IPS DF 19.7 (cell line): ENCODE data around the gene TCF15.
"Not testable (repeated sequence)": the region's sequence is repeated elsewhere in the genome, so short reads cannot be mapped to it uniquely, and the experiment has no call there.

Source experiments
- DNase-seq: peaks from one replicate; pipeline ENCODE4 v3.0.0-alpha.2; 2013; ENCODE audit warnings: low read depth, low spot score

The TCF15 gene

GRCh38 chr20:642398-643174, 32.5 kb upstream of the TCF15 start:
- no peak for DNase-seq

GRCh38 chr20:642013-642397, 31.9 kb upstream of the TCF15 start:
- not testable (repeated sequence) for DNase-seq

DNA sequence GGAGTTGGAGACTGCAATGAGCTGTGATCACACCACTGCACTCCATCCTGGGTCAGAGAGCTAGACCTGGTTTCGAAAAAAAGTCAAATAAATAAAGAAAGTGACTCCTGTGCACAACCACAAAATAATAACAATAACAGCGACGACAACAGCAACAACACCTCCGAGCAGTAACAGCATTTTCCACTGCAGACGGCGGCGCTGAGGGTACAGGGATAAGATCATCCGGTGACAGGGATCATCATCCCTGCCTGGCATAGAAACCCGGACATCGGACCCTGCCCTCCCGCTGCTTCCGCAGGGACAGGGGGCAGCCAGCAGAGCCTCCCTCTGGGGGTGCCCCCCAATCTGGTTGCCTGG, 31.4 kb upstream of the TCF15 start:
- DNase-seq: no peak

- DNase-seq: no peak
Observed at GRCh38 chr20:640674-641515, 30.8 kb upstream of the TCF15 start.

GRCh38 chr20:638579-638978, 28.5 kb upstream of the TCF15 start:
- no peak for DNase-seq

- no peak for DNase-seq
Observed at GRCh38 chr20:637559-637958, 27.4 kb upstream of the TCF15 start.

DNA sequence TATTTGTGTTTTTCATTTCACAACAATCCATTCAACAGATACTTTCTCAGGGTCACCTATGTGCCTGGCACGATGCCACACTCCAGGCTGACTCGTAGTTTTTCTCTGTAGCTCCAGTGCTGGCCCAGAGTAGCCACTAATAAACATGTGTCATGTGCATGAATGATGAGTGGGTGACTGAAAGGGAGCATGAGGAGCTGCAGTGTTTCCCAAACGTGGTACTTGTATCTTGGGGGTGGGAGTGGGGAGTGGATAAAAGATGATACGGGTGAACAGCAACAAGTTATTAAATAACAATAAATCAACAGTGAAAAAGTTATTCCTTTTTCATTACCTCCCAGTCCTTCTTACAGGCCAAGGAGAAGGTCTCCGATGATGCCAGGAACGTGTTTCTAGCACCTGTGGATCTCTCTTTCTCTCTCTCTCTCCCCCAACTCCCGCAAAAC, 25.8 kb upstream of the TCF15 start:
- DNase-seq: no peak

DNA sequence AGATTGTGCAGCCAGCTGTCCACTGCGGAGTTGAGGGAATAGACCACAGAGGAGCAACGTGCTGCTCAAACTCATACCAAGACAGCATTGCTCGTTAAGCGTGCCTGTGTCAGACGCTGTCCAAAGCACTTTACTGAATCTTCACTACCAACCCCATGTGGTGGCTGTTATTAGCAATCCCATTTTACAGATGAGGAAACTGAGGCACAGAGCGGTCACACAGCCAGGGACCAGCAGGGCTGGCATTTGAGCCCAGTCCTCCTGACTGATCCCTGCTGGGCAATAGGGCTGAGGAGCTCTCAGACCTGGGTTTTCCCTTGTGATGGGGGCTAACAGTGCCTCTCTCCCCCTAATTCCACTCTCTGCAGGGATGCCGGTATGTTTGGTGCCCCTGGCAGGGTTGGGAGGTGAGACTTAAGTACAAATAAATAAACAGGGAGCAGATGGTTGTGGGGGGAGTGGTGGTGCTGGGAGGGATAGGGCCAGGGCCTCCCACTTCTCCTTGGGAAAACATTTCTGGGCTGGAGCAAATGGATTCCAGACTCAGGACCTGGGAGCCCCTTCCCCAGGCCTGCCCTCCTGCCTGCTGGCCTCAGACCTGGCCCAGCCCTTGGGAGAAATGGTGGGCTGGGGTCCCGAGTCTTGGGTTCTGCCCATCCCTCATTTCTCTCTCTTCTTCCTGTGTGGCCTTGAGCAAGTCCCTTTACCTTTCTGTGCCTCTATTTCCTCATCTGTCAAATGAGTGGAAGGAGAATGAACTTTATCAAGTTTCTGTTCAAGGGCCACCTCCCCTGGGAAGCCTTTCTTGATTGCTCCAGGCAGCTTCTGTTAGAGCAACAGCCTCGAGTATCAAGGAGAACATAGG, 25.2 kb upstream of the TCF15 start:
- DNase-seq: no peak

GRCh38 chr20:634148-634925, 24.2 kb upstream of the TCF15 start:
- no peak for DNase-seq

- DNase-seq: no peak
Observed at GRCh38 chr20:631101-631500, 21.0 kb upstream of the TCF15 start.

GRCh38 chr20:626579-626978, 16.5 kb upstream of the TCF15 start:
- DNase-seq: no peak

DNA sequence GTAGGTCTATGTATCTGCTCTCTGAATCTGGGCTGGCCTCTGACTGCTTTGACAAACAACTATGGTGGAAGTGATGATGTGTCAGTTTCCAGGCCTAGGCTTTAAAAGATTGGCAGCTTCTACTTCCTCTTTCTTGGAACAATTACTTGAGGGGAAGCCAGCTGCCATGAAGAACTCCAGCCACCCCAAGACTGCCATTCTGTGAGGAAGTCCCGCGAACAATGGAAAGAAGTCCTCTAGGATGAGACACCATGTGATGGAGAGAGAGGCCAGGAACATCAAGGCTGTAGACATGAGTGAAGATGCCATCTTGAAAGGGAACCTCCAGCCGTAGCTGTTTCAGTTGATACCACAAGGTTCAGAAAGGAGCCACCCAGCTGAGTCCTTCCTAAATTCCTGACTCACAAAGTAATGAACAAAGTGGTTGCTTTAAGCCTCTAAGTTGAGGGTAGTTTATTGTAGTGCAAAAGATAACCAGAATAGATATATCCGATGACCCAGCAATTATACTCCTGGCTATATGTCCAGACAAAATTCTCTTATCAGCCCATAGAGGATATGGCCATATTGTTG, 15.3 kb upstream of the TCF15 start:
- DNase-seq: no peak

DNA sequence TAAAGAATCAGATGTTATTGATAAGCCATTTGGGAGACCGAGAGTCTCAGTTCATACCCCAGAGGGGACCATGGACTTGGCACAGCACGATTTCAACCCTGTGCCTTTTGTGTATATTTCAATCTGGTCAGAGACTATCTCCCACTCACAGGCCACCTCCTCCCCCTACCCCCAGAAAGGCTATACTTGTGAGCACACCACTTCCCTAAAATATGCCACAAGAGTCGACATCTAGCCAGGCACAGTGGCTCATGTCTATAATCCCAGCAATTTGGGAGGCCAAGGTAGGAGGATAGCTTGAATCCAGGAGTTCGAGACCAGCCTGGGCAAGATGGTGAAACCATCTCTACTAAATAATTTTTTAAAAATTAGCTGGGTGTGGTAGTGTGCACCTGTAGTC, 13.6 kb upstream of the TCF15 start:
- no peak for DNase-seq

DNA sequence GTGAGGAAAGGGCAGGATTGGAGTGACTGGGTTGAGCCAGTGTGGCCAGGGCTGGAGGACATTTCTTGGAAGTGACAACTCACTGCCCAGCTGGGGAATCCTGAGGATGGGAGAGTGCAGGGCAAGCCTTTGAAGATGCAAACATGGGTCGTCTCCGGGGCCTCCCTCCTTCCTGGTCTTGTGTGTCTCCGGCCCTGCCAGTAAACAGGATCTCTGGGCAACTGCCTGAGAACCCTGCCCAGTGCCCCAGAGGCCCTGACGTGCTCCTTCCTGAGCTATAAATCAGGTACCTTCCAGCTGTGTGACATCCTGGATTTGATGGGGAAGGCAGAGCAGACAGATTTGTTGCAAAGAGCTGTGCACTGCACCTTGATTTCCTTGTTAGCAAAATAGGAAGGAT, 12.9 kb upstream of the TCF15 start:
- no peak for DNase-seq

DNA sequence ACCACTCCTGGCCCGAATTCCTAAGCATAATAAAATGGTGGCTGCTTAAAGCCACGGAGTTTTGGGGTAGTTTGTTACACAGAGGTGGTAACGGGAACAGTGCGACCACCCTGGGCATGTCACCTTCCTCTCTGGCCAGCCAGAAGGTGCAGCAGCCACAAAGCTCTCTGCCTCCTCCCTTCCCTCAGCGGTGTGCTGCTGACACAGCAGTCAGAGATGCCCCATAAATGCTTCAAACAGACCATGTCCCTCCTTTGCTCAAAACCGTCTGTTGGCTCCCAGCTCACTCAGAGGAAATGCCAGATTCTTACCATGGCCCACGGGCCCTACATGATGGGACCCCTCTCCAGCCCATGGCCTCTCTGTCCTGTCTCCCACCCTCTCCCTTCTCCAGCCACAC, 12.1 kb upstream of the TCF15 start:
- no peak for DNase-seq

- DNase-seq: no peak
Observed at GRCh38 chr20:621125-621756, 11.1 kb upstream of the TCF15 start.

DNA sequence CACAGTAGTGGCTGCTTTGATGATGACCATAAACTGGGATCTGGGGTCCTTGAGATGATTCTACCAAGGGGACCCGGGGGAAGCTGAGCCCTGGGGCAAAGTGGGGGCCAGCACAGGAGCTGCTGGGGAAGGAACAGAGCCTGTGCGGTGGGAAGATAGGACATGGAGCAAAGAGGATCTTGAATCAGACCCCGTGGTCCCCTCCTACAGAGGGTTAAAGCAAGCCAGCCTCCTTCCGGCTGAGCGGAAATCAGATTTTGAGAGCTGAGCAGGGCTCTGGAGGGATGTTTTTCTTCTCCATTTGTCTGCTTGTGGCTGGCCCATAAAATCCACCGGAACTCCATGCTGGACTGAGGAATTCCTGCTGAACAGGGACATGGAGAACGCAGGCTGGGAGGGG, 10.1 kb upstream of the TCF15 start:
- no peak for DNase-seq

DNA sequence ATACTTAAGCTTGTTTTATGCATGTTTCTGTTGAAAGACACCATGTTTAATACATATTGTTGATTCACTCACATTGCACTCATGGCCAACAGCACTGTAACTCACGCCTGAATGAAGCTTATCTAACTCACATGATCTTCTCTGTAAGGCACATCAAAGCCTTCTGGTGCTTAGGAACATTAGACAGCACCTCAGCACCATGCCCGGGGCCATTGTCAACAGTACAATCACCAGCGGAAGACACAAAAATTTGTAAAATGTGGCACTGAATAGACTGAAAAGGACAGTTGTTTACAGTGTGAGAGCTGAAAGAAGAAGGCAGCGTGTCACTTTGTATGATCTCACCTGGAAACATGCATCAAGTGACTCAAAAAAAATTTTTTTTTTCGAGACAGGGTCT, 8.9 kb upstream of the TCF15 start:
- no peak for DNase-seq

DNA sequence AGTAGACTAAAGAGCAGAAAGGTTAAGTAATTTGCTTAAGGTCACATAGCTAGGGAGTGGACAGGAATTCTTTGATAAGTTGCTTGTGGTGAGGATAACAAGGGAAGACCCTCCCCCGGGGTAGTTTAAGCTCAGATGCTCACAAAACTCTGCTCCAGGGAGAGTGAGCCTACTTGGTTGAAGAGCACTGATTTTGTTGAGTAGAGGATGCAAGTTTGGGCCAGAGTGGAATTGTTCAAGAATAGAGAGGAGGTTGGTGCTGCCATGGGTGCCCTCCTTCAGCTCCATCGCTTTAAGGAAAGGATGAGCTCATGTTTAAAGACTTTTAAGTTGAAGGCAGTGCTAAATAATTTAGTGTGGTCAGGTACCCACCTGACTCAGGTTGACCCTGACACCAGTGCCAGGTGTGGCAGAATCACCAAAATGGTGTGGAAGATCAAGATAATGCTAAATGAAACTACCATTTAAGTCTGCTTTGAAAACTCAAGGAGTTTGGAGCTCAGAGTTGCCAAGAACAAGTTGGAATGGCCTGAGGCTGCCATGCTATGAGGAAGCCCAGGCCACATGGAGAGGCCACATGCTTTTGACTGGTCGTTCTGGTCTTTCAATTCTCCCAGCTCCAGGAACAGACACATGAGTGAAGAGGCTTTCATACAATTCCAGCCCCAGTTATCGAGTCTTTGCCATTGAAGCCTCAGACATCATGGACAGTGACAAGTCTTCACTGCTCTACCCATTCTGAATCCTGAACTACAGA, 8.0 kb upstream of the TCF15 start:
- no peak for DNase-seq

- DNase-seq: no peak
Observed at GRCh38 chr20:615514-615913, 5.4 kb upstream of the TCF15 start.
